Sigmoid colon (tissue), 7 donors: ENCODE results near the gene TET1. TPM values are rescaled to one million over a fixed set of nuclear protein-coding genes. Genes with fewer than 3 reads are reported as not detected.

ENCODE experiments used
- DNase-seq: peaks from one replicate; pipeline ENCODE4 v3.0.0-alpha.2; 2019
- H3K27ac ChIP-seq, 4 donors: fragments of 200-600 bp; sonication (generic); one replicate each; pipeline ENCODE4 v1.5.1; 2016 to 2019; ENCODE audit warnings: mild to moderate bottlenecking in 1 of 4
- H3K27me3 ChIP-seq, 3 donors: fragments of 200-600 bp; sonication (generic); one replicate each; pipeline ENCODE4 v1.5.1; 2019; ENCODE audit warnings: mild to moderate bottlenecking in 1 of 3
- H3K36me3 ChIP-seq, 4 donors: fragments of 200-600 bp; sonication (generic); one replicate each; pipeline ENCODE4 v1.5.1; 2016 to 2019
- H3K4me1 ChIP-seq, 4 donors: fragments of 200-600 bp; sonication (generic); one replicate each; pipeline ENCODE4 v1.5.1; 2017 to 2019
- H3K4me3 ChIP-seq, 4 donors: fragments of 200-600 bp; sonication (generic); one replicate each; pipeline ENCODE4 v1.5.1; 2017 to 2019; ENCODE audit warnings: mild to moderate bottlenecking in 2 of 4, moderate library complexity in 1 of 4
- H3K9me3 ChIP-seq, 4 donors: fragments of 200-600 bp in 3 of 4; sonication (generic) in 3 of 4; one replicate each; pipeline versions ENCODE4 v1.5.1 to v1.6.1; 2013 to 2019
- EP300 ChIP-seq, 4 donors: sonication (generic); formaldehyde crosslinking; IDR thresholded peaks; one replicate each; pipeline ENCODE4 v1.6.1; 2017; ENCODE audit warnings: antibody characterized with exemption in 4 of 4
- POLR2A ChIP-seq, 2 donors: fragments of 450-650 bp; IDR thresholded peaks; one replicate each; pipeline ENCODE4 v1.6.1; 2016; ENCODE audit warnings: antibody characterized with exemption in 2 of 2, mild to moderate bottlenecking in 2 of 2, moderate library complexity in 2 of 2
- POLR2AphosphoS5 ChIP-seq, 4 donors: sonication (generic); formaldehyde crosslinking; IDR thresholded peaks; one replicate each; pipeline ENCODE4 v1.6.1; 2017; ENCODE audit warnings: antibody characterized with exemption in 4 of 4
- WGBS, 2 donors: extraction: QIAGEN DNeasy Blood & Tissue Kit; methylation state at CpG; one replicate each; pipeline ENCODE4 v1.1.7; 2013; 5-methylcytosine and 5-hydroxymethylcytosine counted together
- intact Hi-C: fragments of 100-400 bp; cut with DNase I; formaldehyde crosslinking; loops from one replicate; pipeline ENCODE4 v1.15.1; 2023
- polyA plus RNA-seq, 3 donors: library from polyadenylated mRNA; stranded (reverse); fragments of 200-250 nt; gene quantifications; one replicate each; pipeline ENCODE4 v1.2.3, GENCODE V29; 2013
- total RNA-seq, 4 donors: library from RNA; depleted of rRNA; stranded (reverse); fragments of >200 nt; gene quantifications; one replicate each; pipeline ENCODE4 v1.1.0, GENCODE V29; 2016
- TF ChIP-seq, protein P1 (sequence below), 4 experiments: fragments of 450-650 bp in 3 of 4; fragments of 200-600 bp in 1 of 4; IDR thresholded peaks; one replicate each; pipeline ENCODE4 v1.5.1; 2016 to 2019; ENCODE audit warnings: antibody characterized with exemption in 4 of 4, mild to moderate bottlenecking in 3 of 4, moderate library complexity in 2 of 4
- donor health status: healthy with polysubstance abuse.
- donor health status: Bipolar disorder and iron deficiency.
- donor health status: healthy.

The TET1 gene
- total and polyA plus RNA-seq, 7 donors = under 0.01 to 8.9 (median 6.5) TPM; not detected in 1

DNA sequence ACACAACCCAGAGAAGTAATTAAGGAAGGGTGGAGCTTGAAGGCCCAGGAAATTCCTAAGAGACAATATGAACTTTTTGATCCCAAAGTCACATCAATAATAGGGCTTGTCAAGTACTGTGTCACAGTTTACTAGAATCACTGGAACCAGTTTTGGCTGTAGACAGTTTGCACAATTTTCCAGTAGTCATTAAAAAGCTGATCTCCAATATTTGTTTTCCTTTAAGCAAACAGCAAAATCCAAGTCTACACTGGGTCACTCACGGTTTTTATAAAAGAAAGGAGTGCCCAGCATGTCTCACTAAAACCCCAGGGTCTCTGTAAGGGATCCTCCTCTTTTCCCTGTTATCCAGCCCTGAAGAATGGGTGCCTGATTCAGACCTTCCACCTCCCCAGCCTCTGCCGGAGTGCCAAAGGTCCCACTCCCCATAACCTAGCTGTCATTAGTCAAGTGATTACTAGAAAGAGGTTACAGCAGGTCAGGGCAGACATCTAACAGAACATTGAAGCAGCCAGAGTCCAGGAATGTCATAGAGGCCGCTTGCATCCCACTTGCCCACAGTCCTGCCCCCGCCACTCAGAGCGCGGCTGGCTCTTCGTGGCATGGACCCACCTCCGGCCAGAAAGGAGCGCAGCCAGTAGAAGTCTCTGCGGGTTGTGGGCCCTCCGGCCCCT lies 33.4 kb upstream of the TET1 start:
- DNase-seq = no peak
- WGBS, 2 donors = 0 to 2% methylated on average over 11 of the region's 11 CpGs
- no peaks in the 10 kb centered on the region for H3K27me3 ChIP-seq
- peak overlapping the region; percentile 80 to 92 (median 88) for H3K4me3 ChIP-seq
- no peak for TF ChIP-seq POLR2A (IDR thresholded peaks at IDR 0.05)
- H3K27ac ChIP-seq = peak overlapping the region; percentile 93 to 96 (median 94)
- peaks cover 0 to 13% (median 8%) of the 10 kb centered on the region in 4 donors for H3K4me1 ChIP-seq
- intact Hi-C loops = loop anchor here (1.0 to 5.0 kb wide), 4 partner anchors 119 to 654 kb away; partner anchors contain the start of genes CCAR1, DDX50, RUFY2 and SUPV3L1
- no peaks in the 10 kb centered on the region for H3K9me3 ChIP-seq
- H3K36me3 ChIP-seq = peaks cover 0 to 3% (median 0%) of the 10 kb centered on the region in 4 donors

DNA sequence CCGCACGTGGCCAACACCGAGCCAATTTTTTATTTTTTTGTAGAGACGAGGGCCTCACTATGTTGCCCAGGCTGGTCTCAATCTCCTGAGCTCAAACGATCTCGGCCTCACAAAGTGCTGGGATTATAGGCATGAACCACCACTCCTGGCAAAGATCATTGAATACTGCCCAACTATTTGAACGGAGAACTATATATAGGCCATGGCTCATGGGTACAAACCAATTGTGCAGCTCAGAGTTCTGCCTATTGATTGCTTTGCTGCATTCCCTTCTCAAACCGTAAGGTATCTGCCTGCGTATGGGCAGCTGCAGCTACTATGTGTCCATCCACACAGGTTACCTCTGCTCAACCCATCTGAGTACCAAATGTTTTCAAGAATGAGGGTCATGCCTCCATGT lies 23.2 kb upstream of the TET1 start:
- H3K27ac ChIP-seq = no peak overlapping the region
- no peaks in the 10 kb centered on the region for H3K9me3 ChIP-seq
- no peaks in the 10 kb centered on the region for H3K27me3 ChIP-seq
- TF ChIP-seq POLR2AphosphoS5 (IDR thresholded peaks at IDR 0.05) (no peak), EP300 (IDR thresholded peaks at IDR 0.05) (no peak), POLR2A (IDR thresholded peaks at IDR 0.05) (no peak)
- TF ChIP-seq, protein P1, sequence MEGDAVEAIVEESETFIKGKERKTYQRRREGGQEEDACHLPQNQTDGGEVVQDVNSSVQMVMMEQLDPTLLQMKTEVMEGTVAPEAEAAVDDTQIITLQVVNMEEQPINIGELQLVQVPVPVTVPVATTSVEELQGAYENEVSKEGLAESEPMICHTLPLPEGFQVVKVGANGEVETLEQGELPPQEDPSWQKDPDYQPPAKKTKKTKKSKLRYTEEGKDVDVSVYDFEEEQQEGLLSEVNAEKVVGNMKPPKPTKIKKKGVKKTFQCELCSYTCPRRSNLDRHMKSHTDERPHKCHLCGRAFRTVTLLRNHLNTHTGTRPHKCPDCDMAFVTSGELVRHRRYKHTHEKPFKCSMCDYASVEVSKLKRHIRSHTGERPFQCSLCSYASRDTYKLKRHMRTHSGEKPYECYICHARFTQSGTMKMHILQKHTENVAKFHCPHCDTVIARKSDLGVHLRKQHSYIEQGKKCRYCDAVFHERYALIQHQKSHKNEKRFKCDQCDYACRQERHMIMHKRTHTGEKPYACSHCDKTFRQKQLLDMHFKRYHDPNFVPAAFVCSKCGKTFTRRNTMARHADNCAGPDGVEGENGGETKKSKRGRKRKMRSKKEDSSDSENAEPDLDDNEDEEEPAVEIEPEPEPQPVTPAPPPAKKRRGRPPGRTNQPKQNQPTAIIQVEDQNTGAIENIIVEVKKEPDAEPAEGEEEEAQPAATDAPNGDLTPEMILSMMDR (IDR thresholded peaks at IDR 0.05) = no peak
- intact Hi-C loops = no loop called here
- 85 to 86% methylated on average over 9 of the region's 9 CpGs for WGBS, 2 donors
- no peak for DNase-seq
- H3K36me3 ChIP-seq = no peaks in the 10 kb centered on the region
- no peaks in the 10 kb centered on the region for H3K4me1 ChIP-seq
- no peak overlapping the region for H3K4me3 ChIP-seq

DNA sequence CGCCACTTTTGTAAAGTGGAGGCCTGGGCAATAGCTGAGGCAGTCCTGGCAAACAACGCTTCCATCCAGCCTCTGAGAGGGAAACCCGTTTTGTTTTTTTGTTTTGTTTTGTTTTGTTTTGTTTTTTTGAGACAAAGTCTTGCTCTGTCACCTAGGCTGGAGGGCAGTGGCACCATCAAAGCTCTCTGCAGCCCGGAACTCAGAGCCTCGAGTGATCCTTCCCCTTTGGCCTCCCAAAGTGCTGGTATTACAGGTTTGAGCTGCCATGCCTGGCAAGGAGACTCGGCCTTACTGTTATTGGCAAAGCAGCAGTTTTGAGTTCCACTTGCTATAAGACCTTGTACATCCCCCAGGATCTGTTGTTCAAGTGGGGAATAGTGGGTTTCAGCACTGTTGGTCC lies 22.3 kb upstream of the TET1 start:
- no peak for TF ChIP-seq POLR2A (IDR thresholded peaks at IDR 0.05)
- no peak for TF ChIP-seq POLR2AphosphoS5 (IDR thresholded peaks at IDR 0.05)
- TF ChIP-seq, protein P1 (IDR thresholded peaks at IDR 0.05) = no peak
- TF ChIP-seq EP300 (IDR thresholded peaks at IDR 0.05) = no peak
- Histone ChIP-seq H3K36me3 (no peaks in the 10 kb centered on the region), H3K27ac (no peak overlapping the region), H3K4me3 (no peak overlapping the region), H3K4me1 (no peaks in the 10 kb centered on the region), H3K27me3 (no peaks in the 10 kb centered on the region), H3K9me3 (no peaks in the 10 kb centered on the region)
- DNase-seq = no peak
- intact Hi-C loops = no loop called here
- WGBS, 2 donors = 83 to 94% methylated on average over 6 of the region's 6 CpGs

DNA sequence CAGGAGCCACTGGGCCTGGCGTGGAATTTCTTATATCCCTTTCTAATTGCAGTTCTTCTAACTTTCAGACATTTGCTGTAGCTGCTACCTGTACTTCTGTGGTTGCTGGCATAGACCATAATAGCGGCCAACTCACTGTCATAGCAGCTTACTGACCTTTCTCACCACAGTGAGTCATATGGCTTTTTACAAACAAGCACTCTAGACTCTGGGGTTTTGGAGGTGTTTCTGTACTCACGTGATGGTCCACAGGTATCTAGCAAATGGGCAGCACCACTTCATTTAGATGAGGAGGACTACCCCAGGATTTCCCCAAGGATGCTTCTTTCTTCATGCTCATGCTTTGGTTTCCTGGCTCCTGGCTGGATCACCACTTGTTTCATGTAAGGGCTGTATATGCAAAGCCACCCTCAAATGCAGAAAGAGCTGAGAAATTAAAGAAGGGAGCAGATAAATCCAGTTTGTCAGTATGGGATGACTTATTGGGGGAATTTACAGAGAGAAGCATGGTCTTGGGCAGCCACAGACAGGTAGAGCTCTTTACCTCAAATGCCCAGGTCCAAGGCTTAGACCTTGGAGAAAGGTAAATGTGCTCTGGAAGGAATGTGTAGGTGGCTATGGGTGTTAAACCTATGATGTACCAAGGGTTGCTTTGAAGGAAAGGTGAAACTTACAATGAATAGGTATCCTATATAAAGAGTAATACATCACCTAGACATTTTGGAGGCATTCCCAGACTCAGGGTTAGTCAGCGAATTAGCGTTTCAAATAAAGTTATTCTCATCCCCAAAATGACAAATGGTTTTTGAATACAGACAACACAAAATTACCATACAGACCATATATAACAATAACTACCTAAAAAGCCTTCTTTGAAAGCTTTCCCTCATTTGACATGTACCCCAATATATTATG lies 16.9 kb upstream of the TET1 start:
- intact Hi-C loops = no loop called here
- H3K4me3 ChIP-seq = no peak overlapping the region
- 80 to 81% methylated on average over 5 of the region's 5 CpGs for WGBS, 2 donors
- TF ChIP-seq, protein P1 (IDR thresholded peaks at IDR 0.05) = no peak
- TF ChIP-seq POLR2AphosphoS5 (IDR thresholded peaks at IDR 0.05) = no peak
- no peak for TF ChIP-seq POLR2A (IDR thresholded peaks at IDR 0.05)
- TF ChIP-seq EP300 (IDR thresholded peaks at IDR 0.05) = no peak
- no peak overlapping the region for H3K27ac ChIP-seq
- H3K27me3 ChIP-seq = no peaks in the 10 kb centered on the region
- no peaks in the 10 kb centered on the region for H3K4me1 ChIP-seq
- H3K9me3 ChIP-seq = no peaks in the 10 kb centered on the region
- DNase-seq = no peak
- no peaks in the 10 kb centered on the region for H3K36me3 ChIP-seq
